Neuron (in vitro differentiated cells): ENCODE results near the gene ABHD2.
A peak's percentile ranks its signal among the peaks of the same experiment; 100 is the strongest.
"Not testable (repeated sequence)": the region's sequence is repeated elsewhere in the genome, so short reads cannot be mapped to it uniquely, and the experiment has no call there.

Experiments
- H2AFZ ChIP-seq: one replicate; pipeline ENCODE4 v1.6.1; 2013; ENCODE audit warnings: low read depth, mild to moderate bottlenecking, inconsistent platforms, low read length, moderate library complexity
- H3K27me3 ChIP-seq: one replicate; pipeline ENCODE4 v1.6.1; 2013; ENCODE audit warnings: low read length; ENCODE audit not compliant: insufficient read depth
- H3K36me3 ChIP-seq: one replicate; pipeline ENCODE4 v1.6.1; 2013; ENCODE audit warnings: low read length; ENCODE audit not compliant: insufficient read depth
- H3K4me1 ChIP-seq: one replicate; pipeline ENCODE4 v1.6.1; 2013; ENCODE audit warnings: low read length; ENCODE audit not compliant: insufficient read depth
- H3K4me3 ChIP-seq: 2 replicates; pipeline ENCODE4 v1.5.1; 2013; ENCODE audit warnings: mild to moderate bottlenecking, low read length, moderate library complexity
- H3K9me3 ChIP-seq: one replicate; pipeline ENCODE4 v1.6.1; 2013; ENCODE audit warnings: low read length

ABHD2 gene

DNA sequence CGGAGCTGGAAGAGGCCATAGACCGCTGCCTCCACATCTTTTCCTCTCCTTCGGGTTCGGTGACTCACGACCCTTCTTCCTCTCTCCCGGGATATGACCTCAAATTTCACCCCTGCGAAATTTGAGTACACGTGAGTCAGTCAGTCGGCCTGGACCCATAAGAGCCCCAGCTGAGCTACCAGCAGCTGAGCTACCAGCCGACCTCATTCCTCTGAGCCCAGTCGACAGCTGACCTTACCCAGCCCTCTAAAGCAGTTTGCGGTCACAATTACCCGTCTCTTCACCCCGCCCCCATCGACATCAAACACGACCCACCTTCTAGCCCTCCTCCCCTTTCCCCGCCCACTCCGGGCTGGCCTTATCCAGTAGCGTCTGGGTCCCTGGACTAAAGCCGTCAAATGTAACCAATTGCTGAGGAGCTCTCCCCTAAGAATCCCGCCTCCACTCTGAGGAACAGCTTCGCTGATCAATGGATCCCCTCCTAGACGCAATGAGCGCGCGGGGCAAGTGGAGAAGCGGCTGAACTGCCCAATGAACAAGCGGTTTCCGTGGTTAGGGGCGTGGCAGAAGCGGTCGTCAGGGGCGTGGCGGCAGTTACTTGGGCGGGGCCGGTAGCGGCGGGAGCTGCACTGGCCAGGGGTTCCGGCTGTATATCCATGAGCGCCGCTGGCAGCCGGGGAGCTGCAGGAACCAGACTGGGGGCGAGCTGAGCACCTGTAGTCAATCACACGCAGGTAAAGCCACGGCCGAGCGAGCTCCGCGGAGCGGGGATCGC lies at the start of gene ABHD2:
ABHD2 (plus strand) TSS at position 627 of the 775 bp plus-strand sequence. CDS start 27,872 bp downstream, outside the sequence.
- peak within 1 kb of the TSS; percentile 75 for H3K4me3 ChIP-seq
- H3K36me3 ChIP-seq, result no peaks in the 10 kb centered on the region
- H2AFZ ChIP-seq, result peak within 1 kb of the TSS; percentile 53
- peaks cover 28% of the 10 kb centered on the region for H3K4me1 ChIP-seq
- H3K9me3 ChIP-seq, result no peaks in the 10 kb centered on the region
- no peaks in the 10 kb centered on the region for H3K27me3 ChIP-seq

DNA sequence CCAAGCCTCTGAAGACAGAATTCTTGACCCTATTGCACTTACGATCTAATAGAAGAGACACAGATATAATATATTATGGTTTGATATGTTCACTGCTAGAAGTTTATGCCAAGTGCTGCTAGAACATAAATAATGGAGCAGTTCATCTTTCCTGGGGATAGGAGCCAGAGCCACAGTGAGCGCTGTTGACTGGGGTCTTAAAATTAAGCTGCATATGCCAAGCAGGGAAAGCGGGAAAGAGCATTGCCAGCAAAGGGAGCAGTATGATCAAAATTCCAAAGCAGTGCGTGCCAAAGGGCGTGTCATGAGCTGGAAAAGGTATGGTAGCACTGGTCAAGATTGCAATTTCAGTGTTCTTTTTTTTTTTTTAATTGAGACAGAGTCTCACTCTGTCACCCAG lies 49.1 kb upstream of the ABHD2 start:
- H2AFZ ChIP-seq, result no peak overlapping the region
- H3K4me3 ChIP-seq, result no peak overlapping the region
- no peaks in the 10 kb centered on the region for H3K4me1 ChIP-seq
- H3K36me3 ChIP-seq, result no peaks in the 10 kb centered on the region
- peaks cover 8% of the 10 kb centered on the region for H3K27me3 ChIP-seq
- H3K9me3 ChIP-seq, result no peaks in the 10 kb centered on the region

DNA sequence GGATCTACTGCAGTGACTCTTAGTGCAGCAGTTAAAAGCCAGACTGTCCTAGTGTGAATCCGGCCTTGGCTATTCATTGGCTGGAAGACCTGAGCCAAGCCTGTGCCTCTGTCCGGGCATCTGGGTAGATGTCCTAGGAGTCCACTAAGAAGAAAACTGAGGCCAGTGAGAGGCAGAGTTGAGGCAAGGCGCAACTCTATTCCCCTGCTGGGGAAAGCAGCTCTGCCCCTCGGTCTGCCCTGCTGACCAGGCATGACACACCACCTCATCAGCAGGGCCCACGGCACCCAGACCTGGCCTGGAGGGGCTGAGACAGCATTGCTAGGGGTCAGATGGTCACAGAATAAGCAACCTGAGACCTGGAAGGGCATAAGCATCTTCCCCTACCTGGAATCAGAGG lies 46.7 kb upstream of the ABHD2 start:
- H3K4me1 ChIP-seq, result no peaks in the 10 kb centered on the region
- H2AFZ ChIP-seq, result no peak overlapping the region
- H3K9me3 ChIP-seq, result no peaks in the 10 kb centered on the region
- no peak overlapping the region for H3K4me3 ChIP-seq
- H3K27me3 ChIP-seq, result peaks cover 8% of the 10 kb centered on the region
- H3K36me3 ChIP-seq, result no peaks in the 10 kb centered on the region

DNA sequence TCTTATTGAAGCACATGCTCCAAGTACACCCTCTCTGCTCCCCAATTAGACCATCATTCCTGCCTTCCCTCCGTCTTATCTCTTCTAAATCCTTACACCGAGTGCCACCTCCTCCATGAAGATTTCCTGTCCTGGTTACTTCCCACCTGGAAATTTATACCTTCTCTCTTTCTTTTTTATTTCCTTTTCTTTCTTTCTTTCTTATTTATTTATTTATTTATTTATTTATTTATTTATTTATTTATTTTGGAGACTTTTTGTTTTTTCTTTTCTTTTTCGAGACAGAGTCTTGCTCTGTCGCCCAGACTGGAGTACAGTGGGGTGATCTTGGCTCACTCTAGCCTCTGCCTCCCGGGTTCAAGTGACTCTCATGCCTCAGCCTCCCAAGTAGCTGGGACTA lies 45.9 kb upstream of the ABHD2 start:
- Histone ChIP-seq H3K9me3 (no peaks in the 10 kb centered on the region), H3K4me3 (no peak overlapping the region), H3K4me1 (no peaks in the 10 kb centered on the region), H2AFZ (no peak overlapping the region), H3K27me3 (peaks cover 8% of the 10 kb centered on the region), H3K36me3 (no peaks in the 10 kb centered on the region)

DNA sequence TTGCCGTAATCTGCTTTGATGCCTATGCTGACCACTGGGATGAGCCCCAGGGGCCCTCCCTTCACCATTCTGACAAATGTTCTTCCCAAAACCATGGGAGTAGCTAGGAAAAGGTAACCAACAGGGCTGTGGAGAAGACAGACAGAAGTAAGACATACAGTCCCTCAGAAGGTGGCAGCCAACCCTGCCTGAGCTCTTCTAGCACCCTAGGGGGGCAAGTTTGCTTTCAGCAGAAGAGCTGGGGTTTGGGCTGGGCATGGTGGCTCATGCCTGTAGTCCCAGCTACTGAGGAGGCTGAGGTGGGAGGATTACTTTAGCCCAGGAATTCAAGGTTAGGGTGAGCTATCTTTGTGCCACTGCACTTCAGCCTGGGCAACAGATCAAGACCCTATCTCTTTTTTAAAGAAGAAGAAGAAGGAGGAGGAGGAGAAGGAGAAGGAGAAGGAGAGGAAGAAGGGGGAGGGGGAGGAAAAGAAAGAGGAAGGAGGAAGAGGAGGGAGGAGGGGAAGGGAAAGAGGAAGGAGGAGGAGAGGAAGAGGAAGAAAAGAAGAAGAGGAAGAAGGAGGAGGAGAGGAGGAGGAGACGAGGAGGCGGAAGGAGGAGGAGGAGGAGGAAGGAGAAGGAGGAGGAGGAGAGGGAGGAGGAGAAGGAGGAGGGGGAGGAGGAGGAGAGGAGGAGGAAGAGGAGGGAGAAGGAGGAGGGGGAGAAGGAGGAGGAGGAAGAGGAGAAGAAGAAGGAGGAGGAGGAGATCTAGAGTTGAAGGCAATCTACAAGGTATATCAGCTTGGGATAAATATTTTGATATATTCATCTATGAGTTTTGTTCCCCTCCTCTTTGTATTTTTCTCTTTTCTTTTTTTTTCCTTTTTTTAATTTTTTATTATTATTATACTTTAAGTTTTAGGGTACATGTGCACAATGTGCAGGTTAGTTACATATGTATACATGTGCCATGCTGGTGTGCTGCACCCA lies 44.9 kb upstream of the ABHD2 start:
- Histone ChIP-seq H3K4me3 (no peak overlapping the region), H2AFZ (no peak overlapping the region), H3K4me1 (no peaks in the 10 kb centered on the region), H3K36me3 (no peaks in the 10 kb centered on the region), H3K9me3 (no peaks in the 10 kb centered on the region), H3K27me3 (peaks cover 2% of the 10 kb centered on the region)

DNA sequence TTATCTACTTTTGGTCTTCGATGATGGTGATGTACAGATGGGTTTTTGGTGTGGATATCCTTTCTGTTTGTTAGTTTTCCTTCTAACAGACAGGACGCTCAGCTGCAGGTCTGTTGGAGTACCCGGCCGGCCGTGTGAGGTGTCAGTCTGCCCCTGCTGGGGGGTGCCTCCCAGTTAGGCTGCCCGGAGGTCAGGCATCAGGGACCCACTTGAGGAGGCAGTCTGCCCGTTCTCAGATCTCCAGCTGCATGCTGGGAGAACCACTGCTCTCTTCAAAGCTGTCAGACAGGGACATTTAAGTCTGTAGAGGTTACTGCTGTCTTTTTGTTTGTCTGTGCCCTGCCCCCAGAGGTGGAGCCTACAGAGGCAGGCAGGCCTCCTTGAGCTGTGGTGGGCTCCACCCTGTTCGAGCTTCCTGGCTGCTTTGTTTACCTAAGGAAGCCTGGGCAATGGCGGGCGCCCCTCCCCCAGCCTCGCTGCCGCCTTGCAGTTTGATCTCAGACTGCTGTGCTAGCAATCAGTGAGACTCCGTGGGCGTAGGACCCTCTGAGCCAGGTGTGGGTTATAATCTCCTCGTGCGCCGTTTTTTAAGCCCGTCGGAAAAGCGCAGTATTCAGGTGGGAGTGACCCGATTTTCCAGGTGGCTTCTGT lies 39.1 kb upstream of the ABHD2 start:
- not testable (repeated sequence) for H3K9me3 ChIP-seq, H2AFZ ChIP-seq, H3K27me3 ChIP-seq, H3K4me1 ChIP-seq, H3K4me3 ChIP-seq, H3K36me3 ChIP-seq

- Histone ChIP-seq H3K4me1 (peaks cover 4% of the 10 kb centered on the region), H3K27me3 (no peaks in the 10 kb centered on the region), H3K36me3 (no peaks in the 10 kb centered on the region), H3K4me3 (no peak overlapping the region), H3K9me3 (no peaks in the 10 kb centered on the region), H2AFZ (no peak overlapping the region)
Observed at GRCh38 chr15:89051875-89052274, 36.4 kb upstream of the ABHD2 start.

GRCh38 chr15:89052474-89052873 lies 35.8 kb upstream of the ABHD2 start:
- no peaks in the 10 kb centered on the region for H3K27me3 ChIP-seq
- no peaks in the 10 kb centered on the region for H3K36me3 ChIP-seq
- peaks cover 4% of the 10 kb centered on the region for H3K4me1 ChIP-seq
- H3K9me3 ChIP-seq, result no peaks in the 10 kb centered on the region
- H2AFZ ChIP-seq, result no peak overlapping the region
- H3K4me3 ChIP-seq, result no peak overlapping the region

DNA sequence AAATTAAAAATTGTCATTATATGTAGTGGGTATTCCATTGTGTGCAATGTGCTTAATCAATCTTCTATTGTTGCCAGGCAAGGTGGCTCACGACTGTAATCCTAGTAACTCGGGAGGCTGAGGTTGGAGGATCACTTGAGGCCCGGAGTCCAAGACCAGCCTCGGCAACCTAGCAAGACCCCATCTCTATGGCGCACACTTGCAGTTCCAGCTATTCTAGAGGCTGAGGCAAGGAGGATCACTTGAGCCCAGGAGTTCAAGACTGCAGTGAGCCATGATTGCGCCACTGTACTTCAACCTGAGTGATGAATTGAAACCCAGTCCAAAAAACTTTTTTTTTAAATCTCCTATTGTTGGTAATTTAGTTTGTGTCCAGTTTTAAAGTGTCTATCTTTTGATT lies 33.4 kb upstream of the ABHD2 start:
- no peak overlapping the region for H3K4me3 ChIP-seq
- no peaks in the 10 kb centered on the region for H3K27me3 ChIP-seq
- H3K36me3 ChIP-seq, result no peaks in the 10 kb centered on the region
- peaks cover 4% of the 10 kb centered on the region for H3K4me1 ChIP-seq
- no peak overlapping the region for H2AFZ ChIP-seq
- no peaks in the 10 kb centered on the region for H3K9me3 ChIP-seq

- no peak overlapping the region for H3K4me3 ChIP-seq
- no peaks in the 10 kb centered on the region for H3K36me3 ChIP-seq
- no peaks in the 10 kb centered on the region for H3K4me1 ChIP-seq
- H3K9me3 ChIP-seq, result no peaks in the 10 kb centered on the region
- no peak overlapping the region for H2AFZ ChIP-seq
- H3K27me3 ChIP-seq, result no peaks in the 10 kb centered on the region
Observed at GRCh38 chr15:89057506-89058133, 30.6 kb upstream of the ABHD2 start.

- H3K4me1 ChIP-seq, result no peaks in the 10 kb centered on the region
- H3K9me3 ChIP-seq, result no peaks in the 10 kb centered on the region
- no peaks in the 10 kb centered on the region for H3K27me3 ChIP-seq
- no peak overlapping the region for H2AFZ ChIP-seq
- no peaks in the 10 kb centered on the region for H3K36me3 ChIP-seq
- H3K4me3 ChIP-seq, result no peak overlapping the region
Observed at GRCh38 chr15:89058376-89058775, 29.9 kb upstream of the ABHD2 start.

- Histone ChIP-seq H2AFZ (no peak overlapping the region), H3K36me3 (no peaks in the 10 kb centered on the region), H3K4me1 (no peaks in the 10 kb centered on the region), H3K27me3 (no peaks in the 10 kb centered on the region), H3K9me3 (no peaks in the 10 kb centered on the region), H3K4me3 (no peak overlapping the region)
Observed at GRCh38 chr15:89058876-89059405, 29.3 kb upstream of the ABHD2 start.
